GM23338 (cell line): Measurements from ENCODE around the gene MATN3.

ENCODE experiments used
- CREB1 ChIP-seq: fragments of 250-450 bp; sonication (Bioruptor Pico); IDR thresholded peaks from 2 replicates; pipeline ENCODE4 v1.5.0; 2020; ENCODE audit warnings: low read depth, mild to moderate bottlenecking, moderate library complexity
- ETS1 ChIP-seq: IDR thresholded peaks from 2 replicates; pipeline ENCODE4 v1.6.1; 2016; ENCODE audit warnings: antibody characterized with exemption
- EZH2 ChIP-seq: fragments of 200-600 bp; sonication (generic); IDR thresholded peaks from one replicate; pipeline ENCODE4 v1.8.0; 2017; ENCODE audit warnings: antibody characterized with exemption, mild to moderate bottlenecking, low read depth; ENCODE audit not compliant: unreplicated experiment
- EZH2phosphoT487 ChIP-seq: fragments of 200-600 bp; sonication (generic); IDR thresholded peaks from one replicate; pipeline ENCODE4 v1.8.1; 2018; ENCODE audit warnings: antibody characterized with exemption; ENCODE audit not compliant: unreplicated experiment
- JUNB ChIP-seq: IDR thresholded peaks from one replicate; pipeline ENCODE4 v1.6.1; 2016; ENCODE audit warnings: antibody characterized with exemption; ENCODE audit not compliant: unreplicated experiment
- NANOG ChIP-seq: IDR thresholded peaks from 2 replicates; pipeline ENCODE4 v1.6.1; 2016; ENCODE audit warnings: antibody characterized with exemption, borderline replicate concordance
- POLR2AphosphoS5 ChIP-seq: IDR thresholded peaks from 2 replicates; pipeline ENCODE4 v1.6.1; 2016; ENCODE audit warnings: antibody characterized with exemption, low read depth
- REST ChIP-seq: IDR thresholded peaks from one replicate; pipeline ENCODE4 v1.6.1; 2018; ENCODE audit warnings: antibody characterized with exemption; ENCODE audit not compliant: unreplicated experiment
- STAT1 ChIP-seq: IDR thresholded peaks from one replicate; pipeline ENCODE4 v1.6.1; 2016; ENCODE audit warnings: antibody characterized with exemption; ENCODE audit not compliant: unreplicated experiment
- ZNF462 ChIP-seq: fragments of 250-450 bp; sonication (Bioruptor Pico); IDR thresholded peaks from 2 replicates; pipeline ENCODE4 v1.5.0; 2020; ENCODE audit warnings: mild to moderate bottlenecking, moderate library complexity
- TF ChIP-seq, protein P1 (sequence below), 2 experiments: fragments of 200-600 bp in 1 of 2; sonication (generic) in 1 of 2; conservative IDR thresholded peaks; 2 replicates each; pipeline versions ENCODE4 v1.5.1 to v1.6.1; 2016 to 2017; ENCODE audit warnings: antibody characterized with exemption in 2 of 2, low read depth in 2 of 2, mild to moderate bottlenecking in 2 of 2, moderate library complexity in 1 of 2

GRCh38 chr2:19949071-19949470 lies 63.4 kb downstream of the MATN3 start:
- TF ChIP-seq, protein P1, sequence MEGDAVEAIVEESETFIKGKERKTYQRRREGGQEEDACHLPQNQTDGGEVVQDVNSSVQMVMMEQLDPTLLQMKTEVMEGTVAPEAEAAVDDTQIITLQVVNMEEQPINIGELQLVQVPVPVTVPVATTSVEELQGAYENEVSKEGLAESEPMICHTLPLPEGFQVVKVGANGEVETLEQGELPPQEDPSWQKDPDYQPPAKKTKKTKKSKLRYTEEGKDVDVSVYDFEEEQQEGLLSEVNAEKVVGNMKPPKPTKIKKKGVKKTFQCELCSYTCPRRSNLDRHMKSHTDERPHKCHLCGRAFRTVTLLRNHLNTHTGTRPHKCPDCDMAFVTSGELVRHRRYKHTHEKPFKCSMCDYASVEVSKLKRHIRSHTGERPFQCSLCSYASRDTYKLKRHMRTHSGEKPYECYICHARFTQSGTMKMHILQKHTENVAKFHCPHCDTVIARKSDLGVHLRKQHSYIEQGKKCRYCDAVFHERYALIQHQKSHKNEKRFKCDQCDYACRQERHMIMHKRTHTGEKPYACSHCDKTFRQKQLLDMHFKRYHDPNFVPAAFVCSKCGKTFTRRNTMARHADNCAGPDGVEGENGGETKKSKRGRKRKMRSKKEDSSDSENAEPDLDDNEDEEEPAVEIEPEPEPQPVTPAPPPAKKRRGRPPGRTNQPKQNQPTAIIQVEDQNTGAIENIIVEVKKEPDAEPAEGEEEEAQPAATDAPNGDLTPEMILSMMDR (conservative IDR thresholded peaks at IDR 0.05; ENCODE audit: low read depth in 2 of 2): no peak
- TF ChIP-seq EZH2phosphoT487: no peak
- no peak for TF ChIP-seq POLR2AphosphoS5
- TF ChIP-seq EZH2: no peak
- no peak for TF ChIP-seq REST
- no peak for TF ChIP-seq NANOG
- TF ChIP-seq ZNF462 (CRISPR knock-in tag): no peak
- TF ChIP-seq ETS1: no peak
- TF ChIP-seq CREB1: no peak
- TF ChIP-seq STAT1: no peak
- no peak for TF ChIP-seq JUNB
